ENCODE data around the gene SLC6A3.

DNA sequence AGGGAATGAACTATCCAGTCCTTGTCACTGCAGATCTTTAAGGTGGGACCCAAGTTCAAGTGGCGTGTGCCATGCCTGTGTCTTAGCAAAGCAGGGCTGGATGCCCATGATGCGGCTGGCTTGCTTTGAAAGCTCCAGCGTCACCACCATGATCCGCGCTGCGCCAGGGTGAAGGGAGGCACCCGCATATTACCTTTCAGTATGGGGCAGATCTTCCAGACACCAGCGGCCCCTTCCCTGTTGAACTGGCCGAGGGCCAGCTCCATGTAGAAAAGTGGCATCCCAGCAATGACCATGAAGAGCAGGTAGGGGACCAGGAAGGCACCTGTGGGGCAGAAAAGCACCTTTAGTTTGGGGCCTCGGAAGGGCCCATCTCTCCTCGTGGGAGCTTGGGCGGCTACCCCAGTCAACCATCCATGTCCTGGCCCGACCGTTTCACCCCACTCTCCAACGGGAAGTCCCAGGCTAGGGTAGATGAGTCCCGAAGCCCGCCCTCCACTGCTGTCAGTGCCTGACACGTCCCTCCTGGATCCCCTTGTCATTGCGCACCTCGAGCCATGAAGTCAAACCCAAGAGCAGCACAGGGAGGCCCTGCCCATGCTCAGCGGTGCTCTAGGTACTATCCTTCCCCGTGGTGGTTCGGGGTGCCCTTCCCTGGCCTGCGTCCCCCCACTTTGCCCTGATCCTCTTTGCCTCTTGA is 3.9 kb downstream of the SLC6A3 start:
- no peak for TF ChIP-seq CTCF (conservative IDR thresholded peaks at IDR 0.05)
- TF ChIP-seq ZFX (IDR thresholded peaks at IDR 0.05): no peak

Measured in C4-2B (cell line).